SK-N-SH treated with all-trans-retinoic acid at 6 μM for 48 hours (cell line): ENCODE data around the gene PDF.
"Not testable (repeated sequence)": the region's sequence is repeated elsewhere in the genome, so short reads cannot be mapped to it uniquely, and the experiment has no call there.

Source experiments
- ATAC-seq: fragments of 200-7000 bp; cut with Tn5 transposase; 3 replicates; pipeline ENCODE4 v1.9.1; 2020; ENCODE audit warnings: mild to moderate bottlenecking, moderate library complexity
- ARNTL ChIP-seq: fragments of 450-650 bp; formaldehyde crosslinking; IDR thresholded peaks from 2 replicates; pipeline ENCODE4 v1.5.0; 2020; ENCODE audit warnings: low read depth, mild to moderate bottlenecking, moderate library complexity, borderline replicate concordance
- BACH2 ChIP-seq: fragments of 250-450 bp; sonication (Bioruptor Pico); IDR thresholded peaks from 2 replicates; pipeline ENCODE4 v1.9.0; 2021; ENCODE audit warnings: mild to moderate bottlenecking, borderline replicate concordance
- CREB5 ChIP-seq: fragments of 250-450 bp; sonication (Bioruptor Pico); IDR thresholded peaks from 2 replicates; pipeline ENCODE4 v1.5.1; 2020; ENCODE audit warnings: low read depth, mild to moderate bottlenecking, moderate library complexity
- CSDC2 ChIP-seq: fragments of 250-450 bp; sonication (Bioruptor Pico); IDR thresholded peaks from 2 replicates; pipeline ENCODE4 v1.5.0; 2020; ENCODE audit warnings: mild to moderate bottlenecking, moderate library complexity
- CSRNP3 ChIP-seq: fragments of 250-450 bp; sonication (Bioruptor Pico); IDR thresholded peaks from 2 replicates; pipeline ENCODE4 v1.5.1; 2021; ENCODE audit warnings: mild to moderate bottlenecking, moderate library complexity
- ESRRG ChIP-seq: fragments of 250-450 bp; sonication (Bioruptor Pico); IDR thresholded peaks from 2 replicates; pipeline ENCODE4 v1.6.1; 2021; ENCODE audit warnings: mild to moderate bottlenecking
- GLIS3 ChIP-seq: fragments of 250-450 bp; sonication (Bioruptor Pico); IDR thresholded peaks from 2 replicates; pipeline ENCODE4 v1.5.0; 2020; ENCODE audit warnings: mild to moderate bottlenecking, moderate library complexity
- ISL1 ChIP-seq: fragments of 250-450 bp; sonication (Bioruptor Pico); IDR thresholded peaks from 2 replicates; pipeline ENCODE4 v2.1.2; 2022; ENCODE audit warnings: mild to moderate bottlenecking, moderate library complexity
- OSR1 ChIP-seq: fragments of 250-450 bp; sonication (Bioruptor Pico); IDR thresholded peaks from 2 replicates; pipeline ENCODE4 v1.8.0; 2022; ENCODE audit warnings: moderate library complexity, mild to moderate bottlenecking, inconsistent platforms
- PATZ1 ChIP-seq: fragments of 250-450 bp; sonication (Bioruptor Pico); IDR thresholded peaks from 2 replicates; pipeline ENCODE4 v1.8.0; 2020; ENCODE audit warnings: mild to moderate bottlenecking, moderate library complexity, borderline replicate concordance
- POU6F1 ChIP-seq: fragments of 250-450 bp; sonication (Bioruptor Pico); IDR thresholded peaks from 2 replicates; pipeline ENCODE4 v1.8.0; 2021; ENCODE audit warnings: low read depth, mild to moderate bottlenecking, moderate library complexity, borderline replicate concordance
- PPARA ChIP-seq: fragments of 250-450 bp; sonication (Bioruptor Pico); IDR thresholded peaks from 2 replicates; pipeline ENCODE4 v1.5.0; 2020; ENCODE audit warnings: mild to moderate bottlenecking, borderline replicate concordance
- TCF4 ChIP-seq: fragments of 250-450 bp; sonication (Bioruptor Pico); IDR thresholded peaks from 2 replicates; pipeline ENCODE4 v1.8.0; 2021; ENCODE audit warnings: mild to moderate bottlenecking, moderate library complexity, borderline replicate concordance
- TOX ChIP-seq: fragments of 250-450 bp; sonication (Bioruptor Pico); IDR thresholded peaks from 2 replicates; pipeline ENCODE4 v1.8.0; 2021; ENCODE audit warnings: mild to moderate bottlenecking, moderate library complexity, borderline replicate concordance
- TSHZ2 ChIP-seq: fragments of 250-450 bp; sonication (Bioruptor Pico); IDR thresholded peaks from 2 replicates; pipeline ENCODE4 v1.5.0; 2020; ENCODE audit warnings: mild to moderate bottlenecking, moderate library complexity
- ZFP3 ChIP-seq: fragments of 250-450 bp; sonication (Bioruptor Pico); IDR thresholded peaks from 2 replicates; pipeline ENCODE4 v1.5.0; 2020; ENCODE audit warnings: mild to moderate bottlenecking, moderate library complexity
- ZFP30 ChIP-seq: fragments of 450-650 bp; formaldehyde crosslinking; IDR thresholded peaks from 2 replicates; pipeline ENCODE4 v1.5.0; 2022; ENCODE audit warnings: mild to moderate bottlenecking, moderate library complexity
- ZNF565 ChIP-seq: fragments of 450-650 bp; formaldehyde crosslinking; conservative IDR thresholded peaks from 2 replicates; pipeline ENCODE4 v1.5.0; 2020; ENCODE audit warnings: low read depth, mild to moderate bottlenecking, moderate library complexity
- ZNF70 ChIP-seq: fragments of 450-650 bp; formaldehyde crosslinking; IDR thresholded peaks from 2 replicates; pipeline ENCODE4 v1.5.0; 2020; ENCODE audit warnings: mild to moderate bottlenecking, moderate library complexity
- ZNF8 ChIP-seq: fragments of 450-650 bp; formaldehyde crosslinking; IDR thresholded peaks from 2 replicates; pipeline ENCODE4 v1.5.0; 2020; ENCODE audit warnings: mild to moderate bottlenecking, moderate library complexity

Gene PDF

GRCh38 chr16:69298261-69298660 lies 32.1 kb downstream of the PDF start:
- ATAC-seq: no peak

GRCh38 chr16:69296771-69297170 lies 33.6 kb downstream of the PDF start:
- not testable (repeated sequence) for ATAC-seq

More at GRCh38 chr16:69298261-69298660, 32.1 kb downstream of the PDF start:
- TF ChIP-seq BACH2 (CRISPR knock-in tag) (no peak), POU6F1 (CRISPR knock-in tag) (no peak), TSHZ2 (no peak), ZNF8 (CRISPR knock-in tag) (no peak), ZNF70 (no peak), ZFP30 (CRISPR knock-in tag) (no peak), OSR1 (CRISPR knock-in tag) (no peak), TOX (CRISPR knock-in tag) (no peak), CREB5 (no peak), PATZ1 (CRISPR knock-in tag) (no peak), ISL1 (CRISPR knock-in tag) (no peak), CSRNP3 (CRISPR knock-in tag) (no peak)

GRCh38 chr16:69294051-69294450 lies 36.3 kb downstream of the PDF start:
- ATAC-seq: no peak; the same call in 2 of the 3 replicates
- TF ChIP-seq CSDC2 (CRISPR knock-in tag) (no peak), ISL1 (CRISPR knock-in tag) (no peak)

- ATAC-seq: no peak
- TF ChIP-seq CSRNP3 (CRISPR knock-in tag) (no peak), OSR1 (CRISPR knock-in tag) (no peak), POU6F1 (CRISPR knock-in tag) (no peak), CREB5 (no peak), ARNTL (CRISPR knock-in tag) (no peak), PATZ1 (CRISPR knock-in tag) (no peak), ZFP30 (CRISPR knock-in tag) (no peak), ZNF8 (CRISPR knock-in tag) (no peak), ZNF565 (CRISPR knock-in tag) (no peak), ZFP3 (no peak), TCF4 (no peak), PPARA (no peak), GLIS3 (no peak), ESRRG (no peak)
Measured at GRCh38 chr16:69293401-69293800, 37.0 kb downstream of the PDF start.
